ENCODE measurements around the gene RNF212B.
A peak's percentile ranks its signal among the peaks of the same experiment; 100 is the strongest.
"Not testable (repeated sequence)": the region's sequence is repeated elsewhere in the genome, so short reads cannot be mapped to it uniquely, and the experiment has no call there.

The RNF212B gene

DNA sequence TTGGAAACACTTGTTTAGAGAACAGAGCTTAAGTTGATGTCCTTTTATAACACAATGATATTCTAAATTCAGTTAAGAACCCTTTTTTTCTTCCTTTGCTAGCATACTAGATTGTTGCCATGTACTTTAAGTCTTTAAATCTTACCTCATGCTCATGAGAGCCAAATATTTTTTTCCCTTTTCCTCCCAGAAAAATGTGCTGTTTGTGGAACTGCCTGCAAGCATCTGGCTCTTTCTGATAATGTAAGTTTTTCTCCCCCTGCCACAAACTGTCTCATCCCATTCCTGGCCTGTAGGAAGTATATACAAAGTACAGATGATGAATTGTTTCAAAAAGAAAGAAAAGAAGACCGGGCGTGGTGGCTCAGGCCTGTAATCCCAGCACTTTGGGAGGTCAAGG, 5.3 kb downstream of the RNF212B start:
- DNase-seq (ENCODE audit: low read depth in 2 of 2), result no peak

GRCh38 chr14:23245282-23245681, 7.5 kb downstream of the RNF212B start:
- DNase-seq (ENCODE audit: low read depth in 2 of 2), result no peak

DNA sequence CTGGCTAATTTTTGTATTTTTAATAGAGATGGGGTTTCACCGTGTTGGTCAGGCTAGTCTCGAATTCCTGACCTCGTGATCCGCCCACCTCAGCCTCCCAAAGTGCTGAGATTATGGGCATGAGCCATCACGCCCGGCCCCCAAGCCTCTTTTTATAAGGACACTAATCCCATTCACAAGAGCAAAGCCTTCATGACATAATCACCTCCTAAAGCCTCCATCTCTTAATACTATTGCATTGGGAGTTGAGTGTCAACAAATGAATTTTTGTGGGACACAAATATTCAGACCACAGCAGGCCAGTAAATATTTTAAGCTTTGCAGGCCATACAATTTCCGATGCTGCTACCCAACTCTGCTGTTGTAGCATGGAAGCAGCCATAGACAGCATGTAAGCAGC, 10.9 kb downstream of the RNF212B start:
- DNase-seq (ENCODE audit: low read depth in 2 of 2), result no peak

- no peak for DNase-seq (ENCODE audit: low read depth in 2 of 2)
These were observed 12.1 kb downstream of the RNF212B start for GRCh38 chr14:23249824-23250223.

DNA sequence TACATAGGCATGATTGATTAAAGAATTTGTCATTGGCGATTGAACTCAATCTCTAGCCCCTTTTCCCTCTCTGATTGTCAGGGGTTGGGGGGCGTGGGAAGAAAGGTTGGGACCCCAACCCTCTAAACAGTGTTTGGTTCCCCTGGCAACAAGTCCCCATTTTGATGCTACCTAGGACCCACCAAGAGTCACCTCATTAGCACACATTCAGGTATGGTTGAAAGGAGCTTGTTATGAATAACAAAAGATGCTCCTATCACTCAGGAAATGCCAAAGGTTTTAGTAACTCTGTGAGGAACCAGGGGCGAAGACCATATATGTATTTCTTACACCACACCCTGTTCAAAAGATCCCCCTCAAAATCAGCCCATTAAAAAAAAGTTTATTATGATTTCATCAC, 14.3 kb downstream of the RNF212B start:
- no peak for DNase-seq (ENCODE audit: low read depth in 2 of 2)

GRCh38 chr14:23252420-23253333, 14.9 kb downstream of the RNF212B start:
- DNase-seq (ENCODE audit: low read depth in 2 of 2), result no peak

- DNase-seq (ENCODE audit: low read depth in 2 of 2), result no peak
These were observed 20.5 kb downstream of the RNF212B start for GRCh38 chr14:23258256-23258655.

GRCh38 chr14:23259426-23259825, 21.7 kb downstream of the RNF212B start:
- no peak for DNase-seq (ENCODE audit: low read depth in 2 of 2)

GRCh38 chr14:23260849-23261248, 23.1 kb downstream of the RNF212B start:
- not testable (repeated sequence) for DNase-seq (ENCODE audit: low read depth in 2 of 2)

DNA sequence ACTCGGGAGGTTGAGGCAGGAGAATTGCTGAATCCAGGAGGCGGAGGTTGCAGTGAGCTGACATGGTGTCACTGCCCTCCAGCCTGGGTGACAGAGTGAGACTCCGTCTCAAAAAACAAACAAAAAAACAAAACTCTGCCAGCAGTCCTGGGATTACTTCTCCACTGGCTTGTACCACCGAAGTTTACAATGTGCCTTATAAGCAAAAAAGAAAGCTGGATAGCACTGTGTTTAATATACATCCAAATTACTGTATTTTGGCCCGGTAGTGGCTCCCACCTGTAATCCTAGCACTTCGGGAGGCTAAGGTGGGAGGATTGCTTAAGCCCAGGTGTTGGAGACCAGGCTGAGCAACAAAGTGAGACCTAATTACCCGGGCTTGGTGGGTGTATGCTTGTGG, 31.5 kb downstream of the RNF212B start:
- no peak for DNase-seq (ENCODE audit: low read depth in 2 of 2)

DNA sequence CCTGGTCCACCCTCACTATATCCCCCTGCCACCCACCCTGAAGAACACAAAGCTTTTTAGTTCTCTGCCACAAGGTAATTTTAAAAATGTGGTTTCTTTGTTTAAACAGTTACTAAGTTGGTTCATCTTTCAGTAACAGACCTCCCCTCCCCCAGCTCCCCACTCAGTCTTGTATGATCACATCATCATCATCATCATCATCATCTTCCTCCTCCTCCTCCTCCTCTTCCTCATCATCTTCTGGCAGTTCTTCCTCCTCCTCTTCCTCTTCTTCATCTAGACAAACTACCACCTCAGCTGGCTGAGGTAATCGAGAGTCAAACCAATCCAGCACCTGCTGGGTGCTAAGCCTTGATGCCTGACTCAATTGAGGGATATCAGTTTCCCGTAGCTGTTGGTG, 37.7 kb downstream of the RNF212B start:
- no peak for DNase-seq (ENCODE audit: low read depth in 2 of 2)

DNA sequence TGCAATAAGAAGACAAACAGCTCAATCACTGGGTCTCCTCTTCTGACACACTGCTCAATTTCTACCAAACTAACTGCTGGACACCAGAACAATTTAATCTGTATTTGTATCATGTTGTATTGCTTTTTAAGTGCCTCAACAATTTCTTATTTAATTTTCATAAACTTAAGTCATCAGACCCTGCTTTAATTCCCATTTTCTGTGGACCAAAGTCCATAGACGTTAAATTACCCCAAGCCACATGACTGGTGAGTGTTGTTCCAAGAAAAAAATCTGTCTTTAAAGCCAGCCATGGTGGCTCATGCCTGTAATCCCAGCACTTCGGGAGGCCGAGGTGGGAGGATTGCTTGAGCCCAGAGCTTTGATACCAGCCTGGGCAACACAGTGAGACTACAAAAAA, 39.5 kb downstream of the RNF212B start:
- DNase-seq (ENCODE audit: low read depth in 2 of 2), result no peak

GRCh38 chr14:23277928-23278327, 40.2 kb downstream of the RNF212B start:
- not testable (repeated sequence) for DNase-seq (ENCODE audit: low read depth in 2 of 2)

GRCh38 chr14:23281247-23281646, 43.5 kb downstream of the RNF212B start:
- no peak for DNase-seq (ENCODE audit: low read depth in 2 of 2)

- no peak for DNase-seq (ENCODE audit: low read depth in 2 of 2)
These were observed 47.2 kb downstream of the RNF212B start for GRCh38 chr14:23284654-23285529.

GRCh38 chr14:23285530-23286019, 47.8 kb downstream of the RNF212B start:
- DNase-seq (ENCODE audit: low read depth in 2 of 2), result no peak

DNA sequence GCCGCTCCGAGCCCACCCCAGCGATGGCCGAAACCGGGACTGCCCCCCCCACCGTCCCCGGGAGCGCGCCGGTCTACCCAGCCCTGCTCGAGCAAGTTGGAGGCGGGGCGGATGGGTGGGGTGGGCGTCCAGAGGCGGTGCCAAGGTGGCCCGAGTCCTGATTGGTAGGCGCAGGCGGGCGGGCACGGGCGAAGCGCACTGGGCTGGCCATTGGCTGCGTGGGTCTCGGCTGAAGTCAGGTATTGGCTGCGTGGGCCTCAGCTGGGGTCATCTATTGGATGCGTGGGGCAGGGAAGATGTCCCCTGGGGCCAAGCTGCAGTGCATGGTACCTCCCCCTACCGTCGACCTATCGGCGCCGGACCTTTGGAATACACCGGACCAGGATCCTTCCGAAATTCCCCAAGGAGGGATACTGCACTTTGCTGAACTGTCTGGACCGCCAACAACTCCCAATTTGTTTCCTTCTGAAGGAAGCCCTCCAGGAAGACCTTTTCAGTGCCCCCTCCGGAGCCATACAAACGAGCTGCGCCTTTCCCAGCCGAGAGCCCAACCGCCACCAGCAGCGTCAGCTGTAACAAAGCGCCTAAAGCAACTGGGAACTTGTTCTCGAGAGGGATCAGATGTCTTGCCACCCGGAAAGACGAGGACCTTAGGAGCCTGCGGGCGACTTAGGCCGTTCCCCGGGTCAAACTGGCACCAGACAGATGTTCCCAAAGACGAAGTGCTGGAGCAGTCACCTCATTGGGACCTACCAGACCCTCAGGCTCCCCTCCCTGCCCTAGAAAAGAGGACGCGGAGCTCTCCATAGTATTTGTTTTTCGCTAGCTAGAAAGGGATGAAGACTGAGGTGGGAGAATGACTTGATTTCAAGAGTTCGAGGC, 48.5 kb downstream of the RNF212B start, which contains the start of gene HOMEZ:
Gene HOMEZ (minus strand): TSS at position 113 of the 882 bp plus-strand sequence. CDS start 180 bp downstream, outside the sequence.
- peak; percentile 97 to 98 for DNase-seq (ENCODE audit: low read depth in 2 of 2)

DNA sequence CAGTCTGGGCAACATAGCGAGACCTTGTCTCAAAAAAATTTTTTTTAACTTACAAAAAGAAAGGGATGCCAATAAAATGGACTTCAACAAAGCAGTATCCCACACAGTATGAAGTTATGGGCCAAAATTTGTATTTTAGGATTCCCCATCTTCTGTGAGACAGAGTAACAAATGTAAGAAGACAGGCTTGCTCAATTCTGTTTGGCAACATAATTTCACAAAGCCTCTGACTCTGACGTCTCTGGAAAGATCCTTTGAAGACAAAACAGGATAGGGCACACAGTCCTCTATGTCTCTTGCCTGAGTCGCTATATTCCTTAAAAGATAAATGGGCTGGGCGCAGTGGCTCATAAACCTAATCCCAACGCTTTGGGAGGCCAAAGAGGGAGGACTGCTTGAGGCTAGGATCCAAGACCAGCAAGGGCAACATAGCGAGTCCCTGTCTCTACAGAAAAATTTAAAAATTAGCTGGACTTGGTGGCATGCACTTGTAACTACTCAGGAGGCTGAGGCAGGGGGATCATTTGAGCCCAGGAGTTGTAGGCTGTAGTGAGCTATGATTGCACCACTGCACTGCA, 49.3 kb downstream of the RNF212B start:
- DNase-seq (ENCODE audit: low read depth in 2 of 2), result no peak

DNA sequence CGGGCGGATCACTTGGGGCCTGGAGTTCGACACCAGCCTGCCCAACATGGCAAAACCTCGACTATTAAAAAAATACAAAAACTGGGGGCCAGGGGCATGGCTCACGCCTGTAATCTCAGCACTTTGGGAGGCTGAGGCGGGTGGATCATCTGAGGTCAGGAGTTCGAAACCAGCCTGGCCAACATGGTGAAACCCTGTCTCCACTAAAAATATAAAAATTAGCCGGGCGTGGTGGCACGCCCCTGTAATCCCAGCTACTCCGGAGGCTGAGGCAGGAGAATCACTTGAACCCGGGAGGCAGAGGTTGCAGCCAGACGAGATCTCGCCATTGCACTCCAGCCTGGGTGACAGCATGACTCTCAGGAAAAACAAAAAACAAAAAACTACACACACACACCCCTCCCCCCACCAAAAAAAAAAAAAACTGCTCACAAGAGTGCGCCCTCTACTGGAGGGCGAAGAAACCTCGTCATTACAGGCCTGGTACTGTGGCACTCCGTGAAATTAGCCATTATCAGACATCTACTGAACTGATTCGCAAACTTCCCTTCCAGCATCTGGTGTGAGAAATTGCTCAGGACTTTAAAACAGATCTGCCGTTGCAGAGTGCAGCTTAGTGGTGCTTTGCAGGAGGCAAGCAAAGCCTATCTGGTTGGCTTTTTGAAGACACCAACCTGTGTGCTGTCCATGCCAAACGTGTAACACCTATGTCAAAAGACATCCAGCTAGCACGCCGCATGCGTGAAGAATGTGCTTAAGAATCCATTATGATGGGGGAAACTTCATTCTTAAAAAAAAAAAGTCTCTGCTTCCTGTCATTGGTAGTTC, 57.2 kb downstream of the RNF212B start:
- peak; percentile 34 to 38 for DNase-seq (ENCODE audit: low read depth in 2 of 2)
